ENCODE results near the gene FAM53B.

The FAM53B gene

GRCh38 chr10:124674768-124675222, 69.4 kb downstream of the FAM53B start:
- H3K4me3 ChIP-seq (ENCODE audit: control insufficient read depth, low read depth, low read length) = no peak overlapping the region
- DNase-seq (ENCODE audit: low read depth) = no peak
- TF ChIP-seq CTCF (conservative IDR thresholded peaks at IDR 0.05; ENCODE audit: control insufficient read depth, insufficient read depth, low read depth, low read length) = no peak

GRCh38 chr10:124672181-124672638, 72.0 kb downstream of the FAM53B start:
- DNase-seq (ENCODE audit: low read depth) = no peak
- H3K4me3 ChIP-seq (ENCODE audit: control insufficient read depth, low read depth, low read length) = no peak overlapping the region
- no peak for TF ChIP-seq CTCF (conservative IDR thresholded peaks at IDR 0.05; ENCODE audit: control insufficient read depth, insufficient read depth, low read depth, low read length)

GRCh38 chr10:124671486-124672075, 72.6 kb downstream of the FAM53B start:
- peak; percentile 69 for DNase-seq (ENCODE audit: low read depth)
- TF ChIP-seq CTCF (conservative IDR thresholded peaks at IDR 0.05; ENCODE audit: control insufficient read depth, insufficient read depth, low read depth, low read length) = peak; percentile 19
- no peak overlapping the region for H3K4me3 ChIP-seq (ENCODE audit: control insufficient read depth, low read depth, low read length)

- H3K4me3 ChIP-seq (ENCODE audit: control insufficient read depth, low read depth, low read length) = no peak overlapping the region
- DNase-seq (ENCODE audit: low read depth) = no peak
- TF ChIP-seq CTCF (conservative IDR thresholded peaks at IDR 0.05; ENCODE audit: control insufficient read depth, insufficient read depth, low read depth, low read length) = no peak
These were observed 73.3 kb downstream of the FAM53B start for GRCh38 chr10:124670849-124671248.

- no peak overlapping the region for H3K4me3 ChIP-seq (ENCODE audit: control insufficient read depth, low read depth, low read length)
- no peak for DNase-seq (ENCODE audit: low read depth)
- no peak for TF ChIP-seq CTCF (conservative IDR thresholded peaks at IDR 0.05; ENCODE audit: control insufficient read depth, insufficient read depth, low read depth, low read length)
These were observed 74.1 kb downstream of the FAM53B start for GRCh38 chr10:124669824-124670654.

- TF ChIP-seq CTCF (conservative IDR thresholded peaks at IDR 0.05; ENCODE audit: control insufficient read depth, insufficient read depth, low read depth, low read length) = no peak
- no peak overlapping the region for H3K4me3 ChIP-seq (ENCODE audit: control insufficient read depth, low read depth, low read length)
- DNase-seq (ENCODE audit: low read depth) = no peak
These were observed 74.9 kb downstream of the FAM53B start for GRCh38 chr10:124669141-124669823.
